K562 (cell line): ENCODE results near the gene ACOX2.

Experiments
- CBX5 ChIP-seq: IDR thresholded peaks from 2 replicates; pipeline ENCODE4 v1.6.1; 2014; ENCODE audit warnings: low read depth, borderline replicate concordance
- CEBPG ChIP-seq, 3 experiments: fragments of 200-800 bp in 1 of 3; sonication (Bioruptor generic) in 1 of 3; sonication (generic) in 1 of 3; formaldehyde crosslinking in 1 of 3; IDR thresholded peaks in 2 of 3; conservative IDR thresholded peaks in 1 of 3; 2 replicates each; pipeline versions ENCODE4 v1.6.1 to v1.8.0; 2016 to 2022; ENCODE audit warnings: missing compliant biosample characterization in 2 of 3, missing genetic modification characterization in 2 of 3, mild to moderate bottlenecking in 1 of 3, missing genetic modification reagents in 1 of 3
- CTCF ChIP-seq, 3 experiments: IDR thresholded peaks in 2 of 3; conservative IDR thresholded peaks in 1 of 3; 2 replicates each; pipeline ENCODE4 v1.5.1; 2011 to 2012; ENCODE audit warnings: low read length in 3 of 3, mild to moderate bottlenecking in 3 of 3, control low read depth in 2 of 3, improper control_type of control experiment in 1 of 3, inconsistent platforms in 1 of 3, low read depth in 1 of 3, mixed read lengths in 1 of 3, moderate library complexity in 1 of 3; ENCODE audit not compliant: insufficient read depth in 2 of 3
- EP300 ChIP-seq: IDR thresholded peaks from 2 replicates; pipeline ENCODE4 v1.6.1; 2012; ENCODE audit warnings: low read length, improper control_type of control experiment
- KAT8 ChIP-seq: fragments of 450-650 bp; IDR thresholded peaks from 2 replicates; pipeline ENCODE4 v1.6.1; 2016; ENCODE audit warnings: low read depth, mild to moderate bottlenecking
- POLR2AphosphoS5 ChIP-seq: IDR thresholded peaks from 2 replicates; pipeline ENCODE4 v1.6.1; 2011; ENCODE audit warnings: mild to moderate bottlenecking, low read depth, low read length, moderate library complexity; ENCODE audit not compliant: control insufficient read depth, insufficient read depth
- STAT5A ChIP-seq: IDR thresholded peaks from 2 replicates; pipeline ENCODE4 v1.6.1; 2012; ENCODE audit warnings: low read length, inconsistent platforms, borderline replicate concordance
- TF ChIP-seq, protein P1 (sequence below): sonication (generic); formaldehyde crosslinking; IDR thresholded peaks from 2 replicates; pipeline ENCODE4 v1.8.0; 2022; ENCODE audit warnings: mild to moderate bottlenecking, low read depth, missing genetic modification reagents

DNA sequence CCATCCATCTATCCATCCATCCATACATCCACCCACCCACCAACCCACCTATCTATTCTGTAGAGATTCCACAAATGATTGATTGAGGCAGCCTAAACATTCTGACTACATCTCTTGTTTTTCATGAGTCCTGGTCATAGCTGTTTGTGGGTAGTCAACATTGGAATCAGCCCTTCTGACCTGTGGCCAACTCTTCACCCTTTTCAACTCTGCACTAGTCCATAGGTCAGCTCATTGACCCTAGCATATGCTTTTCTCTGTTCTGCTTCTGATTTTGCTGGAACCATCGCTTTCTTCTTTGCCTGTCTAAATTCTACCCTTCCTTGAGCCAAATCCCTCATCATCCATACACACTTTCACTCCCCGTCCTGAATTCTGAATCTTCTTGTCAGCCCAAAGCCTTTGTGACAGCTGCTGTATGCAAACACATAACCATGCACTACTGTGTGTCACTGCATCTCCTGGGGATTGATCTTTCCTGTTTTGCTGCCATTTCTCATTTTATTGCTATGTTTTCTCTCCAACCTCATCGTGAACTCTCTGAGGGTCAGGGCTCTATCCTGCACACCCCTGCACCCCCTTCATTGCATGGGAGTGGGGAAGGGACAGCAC lies 61.9 kb downstream of the ACOX2 start:
- no peak for TF ChIP-seq POLR2AphosphoS5
- no peak for TF ChIP-seq CTCF (IDR thresholded peaks at IDR 0.05 in 2 of 3, conservative IDR thresholded peaks at IDR 0.05 in 1 of 3; ENCODE audit: insufficient read depth in 2 of 3, low read depth in 1 of 3, low read length in 3 of 3)
- TF ChIP-seq, protein P1, sequence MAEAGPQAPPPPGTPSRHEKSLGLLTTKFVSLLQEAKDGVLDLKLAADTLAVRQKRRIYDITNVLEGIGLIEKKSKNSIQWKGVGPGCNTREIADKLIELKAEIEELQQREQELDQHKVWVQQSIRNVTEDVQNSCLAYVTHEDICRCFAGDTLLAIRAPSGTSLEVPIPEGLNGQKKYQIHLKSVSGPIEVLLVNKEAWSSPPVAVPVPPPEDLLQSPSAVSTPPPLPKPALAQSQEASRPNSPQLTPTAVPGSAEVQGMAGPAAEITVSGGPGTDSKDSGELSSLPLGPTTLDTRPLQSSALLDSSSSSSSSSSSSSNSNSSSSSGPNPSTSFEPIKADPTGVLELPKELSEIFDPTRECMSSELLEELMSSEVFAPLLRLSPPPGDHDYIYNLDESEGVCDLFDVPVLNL, result no peak
- TF ChIP-seq CEBPG (CRISPR knock-in tag; IDR thresholded peaks at IDR 0.05), result no peak
- no peak for TF ChIP-seq CEBPG (tag; conservative IDR thresholded peaks at IDR 0.05 in 1 of 2, IDR thresholded peaks at IDR 0.05 in 1 of 2)
- no peak for TF ChIP-seq CBX5
- TF ChIP-seq EP300, result no peak
- no peak for TF ChIP-seq STAT5A
- TF ChIP-seq KAT8, result no peak
